Measurements from ENCODE around the gene RBM42.

The RBM42 gene

GRCh38 chr19:35636651-35637050, 7.8 kb downstream of the RBM42 start:
- Histone ChIP-seq H3K4me2 (ENCODE audit: low read length) (no peak overlapping the region), H3K56ac (ENCODE audit: low read length) (no peak overlapping the region), H3K27ac (ENCODE audit: low read depth, low read length) (no peak overlapping the region), H4K5ac (ENCODE audit: low read length) (no peak overlapping the region), H3K23ac (ENCODE audit: low read length) (no peak overlapping the region), H3K79me2 (ENCODE audit: control insufficient read depth, insufficient read depth, low read length) (no peaks in the 10 kb centered on the region), H3K4ac (ENCODE audit: low read depth, low read length) (no peak overlapping the region), H3K36me3 (ENCODE audit: control insufficient read depth, insufficient read depth, low read length) (peaks cover 8% of the 10 kb centered on the region), H3K4me3 (ENCODE audit: low read length) (no peak overlapping the region), H3K4me1 (ENCODE audit: control insufficient read depth, low read depth, low read length) (peaks cover 5% of the 10 kb centered on the region), H4K8ac (ENCODE audit: low read depth, low read length) (no peak overlapping the region), H2BK15ac (replicated peaks; ENCODE audit: low read depth) (no peak overlapping the region), H2BK120ac (ENCODE audit: low read depth, low read length) (no peak overlapping the region), H2BK5ac (ENCODE audit: low read length) (no peak overlapping the region), H3K18ac (ENCODE audit: low read length) (no peak overlapping the region), H3K9ac (ENCODE audit: low read length) (no peak overlapping the region), H3K79me1 (ENCODE audit: low read length) (no peaks in the 10 kb centered on the region), H2AK5ac (ENCODE audit: low read length) (no peak overlapping the region), H3K27me3 (ENCODE audit: insufficient read depth, low read length, poor library complexity) (no peaks in the 10 kb centered on the region)
- WGBS (ENCODE audit: extremely low coverage, insufficient coverage, low lambda C conversion rate), result no CpG with 5 or more reads among the region's 3 CpGs
- DNase-seq, result no peak

GRCh38 chr19:35637165-35637564, 8.3 kb downstream of the RBM42 start:
- Histone ChIP-seq H3K27me3 (ENCODE audit: insufficient read depth, low read length, poor library complexity) (no peaks in the 10 kb centered on the region), H3K23ac (ENCODE audit: low read length) (no peak overlapping the region), H3K4me2 (ENCODE audit: low read length) (no peak overlapping the region), H3K9ac (ENCODE audit: low read length) (no peak overlapping the region), H3K56ac (ENCODE audit: low read length) (no peak overlapping the region), H2BK5ac (ENCODE audit: low read length) (no peak overlapping the region), H3K18ac (ENCODE audit: low read length) (no peak overlapping the region), H3K36me3 (ENCODE audit: control insufficient read depth, insufficient read depth, low read length) (peaks cover 7% of the 10 kb centered on the region), H3K4me3 (ENCODE audit: low read length) (no peak overlapping the region), H3K79me1 (ENCODE audit: low read length) (no peaks in the 10 kb centered on the region), H2BK120ac (ENCODE audit: low read depth, low read length) (no peak overlapping the region), H3K27ac (ENCODE audit: low read depth, low read length) (no peak overlapping the region), H3K4me1 (ENCODE audit: control insufficient read depth, low read depth, low read length) (peaks cover 8% of the 10 kb centered on the region), H4K5ac (ENCODE audit: low read length) (no peak overlapping the region), H2BK15ac (replicated peaks; ENCODE audit: low read depth) (no peak overlapping the region), H3K4ac (ENCODE audit: low read depth, low read length) (no peak overlapping the region), H2AK5ac (ENCODE audit: low read length) (no peak overlapping the region), H3K79me2 (ENCODE audit: control insufficient read depth, insufficient read depth, low read length) (no peaks in the 10 kb centered on the region), H4K8ac (ENCODE audit: low read depth, low read length) (no peak overlapping the region)
- WGBS (ENCODE audit: extremely low coverage, insufficient coverage, low lambda C conversion rate), result no CpG with 5 or more reads among the region's 25 CpGs
- DNase-seq, result no peak

- peaks cover 12% of the 10 kb centered on the region for H3K4me1 ChIP-seq (ENCODE audit: control insufficient read depth, low read depth, low read length)
- no peak overlapping the region for H2BK15ac ChIP-seq (replicated peaks; ENCODE audit: low read depth)
- H2AK5ac ChIP-seq (ENCODE audit: low read length), result no peak overlapping the region
- H3K36me3 ChIP-seq (ENCODE audit: control insufficient read depth, insufficient read depth, low read length), result peaks cover 6% of the 10 kb centered on the region
- no peak overlapping the region for H3K4me3 ChIP-seq (ENCODE audit: low read length)
- H3K18ac ChIP-seq (ENCODE audit: low read length), result no peak overlapping the region
- H3K23ac ChIP-seq (ENCODE audit: low read length), result no peak overlapping the region
- H4K5ac ChIP-seq (ENCODE audit: low read length), result no peak overlapping the region
- no CpG with 5 or more reads among the region's 6 CpGs for WGBS (ENCODE audit: extremely low coverage, insufficient coverage, low lambda C conversion rate)
- H3K79me2 ChIP-seq (ENCODE audit: control insufficient read depth, insufficient read depth, low read length), result no peaks in the 10 kb centered on the region
- no peaks in the 10 kb centered on the region for H3K79me1 ChIP-seq (ENCODE audit: low read length)
- no peak overlapping the region for H3K4ac ChIP-seq (ENCODE audit: low read depth, low read length)
- H2BK5ac ChIP-seq (ENCODE audit: low read length), result no peak overlapping the region
- no peak overlapping the region for H4K8ac ChIP-seq (ENCODE audit: low read depth, low read length)
- H3K4me2 ChIP-seq (ENCODE audit: low read length), result no peak overlapping the region
- H3K27ac ChIP-seq (ENCODE audit: low read depth, low read length), result no peak overlapping the region
- H2BK120ac ChIP-seq (ENCODE audit: low read depth, low read length), result no peak overlapping the region
- H3K27me3 ChIP-seq (ENCODE audit: insufficient read depth, low read length, poor library complexity), result no peaks in the 10 kb centered on the region
- no peak overlapping the region for H3K9ac ChIP-seq (ENCODE audit: low read length)
- no peak for DNase-seq
- H3K56ac ChIP-seq (ENCODE audit: low read length), result peak overlapping the region; percentile 49
Measured at GRCh38 chr19:35639321-35639639, 10.4 kb downstream of the RBM42 start.

- no peak overlapping the region for H3K9ac ChIP-seq (ENCODE audit: low read length)
- WGBS (ENCODE audit: extremely low coverage, insufficient coverage, low lambda C conversion rate), result no CpG with 5 or more reads among the region's 8 CpGs
- no peak overlapping the region for H3K23ac ChIP-seq (ENCODE audit: low read length)
- H4K5ac ChIP-seq (ENCODE audit: low read length), result no peak overlapping the region
- H2BK120ac ChIP-seq (ENCODE audit: low read depth, low read length), result no peak overlapping the region
- H3K79me1 ChIP-seq (ENCODE audit: low read length), result no peaks in the 10 kb centered on the region
- H2AK5ac ChIP-seq (ENCODE audit: low read length), result peak overlapping the region; percentile 82
- H3K4me2 ChIP-seq (ENCODE audit: low read length), result no peak overlapping the region
- peaks cover 5% of the 10 kb centered on the region for H3K36me3 ChIP-seq (ENCODE audit: control insufficient read depth, insufficient read depth, low read length)
- H3K4me3 ChIP-seq (ENCODE audit: low read length), result no peak overlapping the region
- no peaks in the 10 kb centered on the region for H3K79me2 ChIP-seq (ENCODE audit: control insufficient read depth, insufficient read depth, low read length)
- H3K27me3 ChIP-seq (ENCODE audit: insufficient read depth, low read length, poor library complexity), result no peaks in the 10 kb centered on the region
- no peak overlapping the region for H2BK15ac ChIP-seq (replicated peaks; ENCODE audit: low read depth)
- H3K4me1 ChIP-seq (ENCODE audit: control insufficient read depth, low read depth, low read length), result peaks cover 12% of the 10 kb centered on the region
- no peak overlapping the region for H2BK5ac ChIP-seq (ENCODE audit: low read length)
- no peak overlapping the region for H3K18ac ChIP-seq (ENCODE audit: low read length)
- H3K27ac ChIP-seq (ENCODE audit: low read depth, low read length), result no peak overlapping the region
- peak overlapping the region; percentile 15 for H3K56ac ChIP-seq (ENCODE audit: low read length)
- no peak overlapping the region for H3K4ac ChIP-seq (ENCODE audit: low read depth, low read length)
- no peak for DNase-seq
- no peak overlapping the region for H4K8ac ChIP-seq (ENCODE audit: low read depth, low read length)
Measured at GRCh38 chr19:35639863-35640262, 11.0 kb downstream of the RBM42 start.

- no peaks in the 10 kb centered on the region for H3K79me2 ChIP-seq (ENCODE audit: control insufficient read depth, insufficient read depth, low read length)
- H3K27me3 ChIP-seq (ENCODE audit: insufficient read depth, low read length, poor library complexity), result no peaks in the 10 kb centered on the region
- H3K36me3 ChIP-seq (ENCODE audit: control insufficient read depth, insufficient read depth, low read length), result peaks cover 5% of the 10 kb centered on the region
- peak within 1 kb of the TSS; percentile 67 for H3K23ac ChIP-seq (ENCODE audit: low read length)
- H2BK15ac ChIP-seq (replicated peaks; ENCODE audit: low read depth), result no peak within 1 kb of the TSS
- no peaks in the 10 kb centered on the region for H3K79me1 ChIP-seq (ENCODE audit: low read length)
- no peak within 1 kb of the TSS for H4K5ac ChIP-seq (ENCODE audit: low read length)
- H4K8ac ChIP-seq (ENCODE audit: low read depth, low read length), result no peak within 1 kb of the TSS
- H2BK5ac ChIP-seq (ENCODE audit: low read length), result peak within 1 kb of the TSS; percentile 85
- no peak within 1 kb of the TSS for H3K27ac ChIP-seq (ENCODE audit: low read depth, low read length)
- peak; percentile 86 for DNase-seq
- H3K18ac ChIP-seq (ENCODE audit: low read length), result peak within 1 kb of the TSS; percentile 12
- no peak within 1 kb of the TSS for H2BK120ac ChIP-seq (ENCODE audit: low read depth, low read length)
- peak within 1 kb of the TSS; percentile 81 for H2AK5ac ChIP-seq (ENCODE audit: low read length)
- peak within 1 kb of the TSS; percentile 84 for H3K56ac ChIP-seq (ENCODE audit: low read length)
- peak within 1 kb of the TSS; percentile 84 for H3K9ac ChIP-seq (ENCODE audit: low read length)
- H3K4me3 ChIP-seq (ENCODE audit: low read length), result no peak within 1 kb of the TSS
- H3K4me1 ChIP-seq (ENCODE audit: control insufficient read depth, low read depth, low read length), result peaks cover 15% of the 10 kb centered on the region
- WGBS (ENCODE audit: extremely low coverage, insufficient coverage, low lambda C conversion rate), result no CpG with 5 or more reads among the region's 28 CpGs
- peak within 1 kb of the TSS; percentile 2 for H3K4me2 ChIP-seq (ENCODE audit: low read length)
- peak within 1 kb of the TSS; percentile 40 for H3K4ac ChIP-seq (ENCODE audit: low read depth, low read length)
Measured at GRCh38 chr19:35641515-35642151, 12.8 kb downstream of the RBM42 start, which contains the start of gene ETV2. ETV2 (plus strand) TSS chr19:35641745; CDS start chr19:35642461, 716 bp downstream.

GRCh38 chr19:35642312-35642711, 13.5 kb downstream of the RBM42 start:
- no peaks in the 10 kb centered on the region for H3K79me1 ChIP-seq (ENCODE audit: low read length)

More at GRCh38 chr19:35642312-35642711, 13.5 kb downstream of the RBM42 start:
- no peak overlapping the region for H2BK120ac ChIP-seq (ENCODE audit: low read depth, low read length)
- H3K4ac ChIP-seq (ENCODE audit: low read depth, low read length), result peak overlapping the region; percentile 40
- no peak overlapping the region for H3K27ac ChIP-seq (ENCODE audit: low read depth, low read length)
- peak overlapping the region; percentile 67 for H3K23ac ChIP-seq (ENCODE audit: low read length)
- DNase-seq, result peak; percentile 33
- H3K9ac ChIP-seq (ENCODE audit: low read length), result peak overlapping the region; percentile 84
- H4K5ac ChIP-seq (ENCODE audit: low read length), result no peak overlapping the region
- H3K79me2 ChIP-seq (ENCODE audit: control insufficient read depth, insufficient read depth, low read length), result no peaks in the 10 kb centered on the region
- H2BK5ac ChIP-seq (ENCODE audit: low read length), result peak overlapping the region; percentile 51
- peak overlapping the region; percentile 12 for H3K18ac ChIP-seq (ENCODE audit: low read length)
- no peak overlapping the region for H3K4me3 ChIP-seq (ENCODE audit: low read length)
- H3K27me3 ChIP-seq (ENCODE audit: insufficient read depth, low read length, poor library complexity), result no peaks in the 10 kb centered on the region
- H2AK5ac ChIP-seq (ENCODE audit: low read length), result peak overlapping the region; percentile 81
- H2BK15ac ChIP-seq (replicated peaks; ENCODE audit: low read depth), result no peak overlapping the region
- no peak overlapping the region for H4K8ac ChIP-seq (ENCODE audit: low read depth, low read length)
- WGBS (ENCODE audit: extremely low coverage, insufficient coverage, low lambda C conversion rate), result no CpG with 5 or more reads among the region's 10 CpGs
- no peak overlapping the region for H3K4me2 ChIP-seq (ENCODE audit: low read length)
- peak overlapping the region; percentile 84 for H3K56ac ChIP-seq (ENCODE audit: low read length)
- H3K36me3 ChIP-seq (ENCODE audit: control insufficient read depth, insufficient read depth, low read length), result no peaks in the 10 kb centered on the region
- H3K4me1 ChIP-seq (ENCODE audit: control insufficient read depth, low read depth, low read length), result peaks cover 15% of the 10 kb centered on the region

Data from mesendoderm (in vitro differentiated cells).